Vagina (tissue), 2 donors: ENCODE measurements around the gene LASP1NB.
A peak's percentile ranks its signal among the peaks of the same experiment; 100 is the strongest.
"Not testable (repeated sequence)": the region's sequence is repeated elsewhere in the genome, so short reads cannot be mapped to it uniquely, and the experiment has no call there.

Experiments used
- DNase-seq, 2 donors: peaks; one replicate each; pipeline ENCODE4 v3.0.0-alpha.2; 2017; ENCODE audit errors: extremely low spot score in 2 of 2
- H3K27ac ChIP-seq: fragments of 200-600 bp; sonication (generic); one replicate; pipeline ENCODE4 v1.5.1; 2019
- H3K27me3 ChIP-seq: fragments of 200-600 bp; sonication (generic); one replicate; pipeline ENCODE4 v1.5.1; 2019
- H3K36me3 ChIP-seq, 2 donors: fragments of 200-600 bp; sonication (generic); one replicate each; pipeline ENCODE4 v1.5.1; 2017 to 2019
- H3K4me1 ChIP-seq: fragments of 200-600 bp; sonication (generic); one replicate; pipeline ENCODE4 v1.5.1; 2019
- H3K4me3 ChIP-seq, 2 donors: fragments of 200-600 bp; sonication (generic); 1 replicate in 1 of 2; 2 replicates in 1 of 2; pipeline ENCODE4 v1.5.1; 2016 to 2019
- H3K9me3 ChIP-seq: fragments of 200-600 bp; sonication (generic); one replicate; pipeline ENCODE4 v1.5.1; 2019
- CTCF ChIP-seq, 3 experiments: fragments of 450-650 bp in 2 of 3; fragments of 200-600 bp in 1 of 3; sonication (generic) in 1 of 3; IDR thresholded peaks; one replicate each; pipeline ENCODE4 v1.5.1; 2017 to 2019; ENCODE audit warnings: antibody characterized with exemption in 3 of 3, mild to moderate bottlenecking in 2 of 3, moderate library complexity in 2 of 3
- POLR2A ChIP-seq, 2 donors: fragments of 450-650 bp; IDR thresholded peaks; one replicate each; pipeline ENCODE4 v1.6.1; 2017; ENCODE audit warnings: antibody characterized with exemption in 2 of 2, mild to moderate bottlenecking in 2 of 2, moderate library complexity in 2 of 2
- POLR2AphosphoS5 ChIP-seq, 2 donors: sonication (generic); formaldehyde crosslinking; IDR thresholded peaks; one replicate each; pipeline ENCODE4 v1.9.0; 2017; ENCODE audit warnings: antibody characterized with exemption in 2 of 2, mild to moderate bottlenecking in 2 of 2, low read depth in 1 of 2; ENCODE audit not compliant: insufficient read depth in 1 of 2
- intact Hi-C: fragments of 100-400 bp; cut with DNase I; formaldehyde crosslinking; loops from one replicate; pipeline ENCODE4 v1.15.1; 2023

The LASP1NB gene

GRCh38 chr17:38907930-38908675 is 17.3 kb upstream of the LASP1NB start:
- H3K36me3 ChIP-seq = no peaks in the 10 kb centered on the region
- no peaks in the 10 kb centered on the region for H3K9me3 ChIP-seq
- H3K27me3 ChIP-seq = no peaks in the 10 kb centered on the region
- intact Hi-C loops = no loop called here
- no peak overlapping the region for H3K4me3 ChIP-seq
- H3K4me1 ChIP-seq = peaks cover 73% of the 10 kb centered on the region
- TF ChIP-seq POLR2AphosphoS5 (IDR thresholded peaks at IDR 0.05; ENCODE audit: insufficient read depth in 1 of 2, low read depth in 1 of 2) = no peak
- no peak for TF ChIP-seq CTCF (IDR thresholded peaks at IDR 0.05)
- no peak for TF ChIP-seq POLR2A (IDR thresholded peaks at IDR 0.05)
- no peak for DNase-seq
- peak overlapping the region; percentile 53 for H3K27ac ChIP-seq

GRCh38 chr17:38908676-38909181 is 16.7 kb upstream of the LASP1NB start:
- TF ChIP-seq POLR2A (IDR thresholded peaks at IDR 0.05) (no peak), CTCF (IDR thresholded peaks at IDR 0.05) (no peak), POLR2AphosphoS5 (IDR thresholded peaks at IDR 0.05; ENCODE audit: insufficient read depth in 1 of 2, low read depth in 1 of 2) (no peak)
- intact Hi-C loops = no loop called here
- no peaks in the 10 kb centered on the region for H3K36me3 ChIP-seq
- no peak for DNase-seq
- peak overlapping the region; percentile 53 for H3K27ac ChIP-seq
- H3K4me3 ChIP-seq = no peak overlapping the region
- H3K27me3 ChIP-seq = no peaks in the 10 kb centered on the region
- H3K9me3 ChIP-seq = no peaks in the 10 kb centered on the region
- H3K4me1 ChIP-seq = peaks cover 75% of the 10 kb centered on the region

GRCh38 chr17:38910325-38910724 is 15.1 kb upstream of the LASP1NB start:
- DNase-seq = peak in 1 of 2 donors; percentile 60
- intact Hi-C loops = no loop called here
- TF ChIP-seq POLR2A (IDR thresholded peaks at IDR 0.05) (no peak), POLR2AphosphoS5 (IDR thresholded peaks at IDR 0.05; ENCODE audit: insufficient read depth in 1 of 2, low read depth in 1 of 2) (no peak), CTCF (IDR thresholded peaks at IDR 0.05) (no peak)
- H3K4me3 ChIP-seq = no peak overlapping the region
- no peak overlapping the region for H3K27ac ChIP-seq
- H3K4me1 ChIP-seq = peaks cover 75% of the 10 kb centered on the region
- H3K9me3 ChIP-seq = no peaks in the 10 kb centered on the region
- peaks cover 0 to 12% of the 10 kb centered on the region in 2 donors for H3K36me3 ChIP-seq
- H3K27me3 ChIP-seq = no peaks in the 10 kb centered on the region

- H3K27ac ChIP-seq = no peak overlapping the region
- H3K4me1 ChIP-seq = peaks cover 68% of the 10 kb centered on the region
- H3K4me3 ChIP-seq = no peak overlapping the region
- intact Hi-C loops = no loop called here
- peak in 1 of 2 donors; percentile 62 for DNase-seq
- H3K27me3 ChIP-seq = no peaks in the 10 kb centered on the region
- peaks cover 0 to 21% of the 10 kb centered on the region in 2 donors for H3K36me3 ChIP-seq
- no peaks in the 10 kb centered on the region for H3K9me3 ChIP-seq
- TF ChIP-seq POLR2AphosphoS5 (IDR thresholded peaks at IDR 0.05; ENCODE audit: insufficient read depth in 1 of 2, low read depth in 1 of 2) = no peak
- TF ChIP-seq POLR2A (IDR thresholded peaks at IDR 0.05) = no peak
- TF ChIP-seq CTCF (IDR thresholded peaks at IDR 0.05) = no peak
Measured at GRCh38 chr17:38911081-38911730, 14.2 kb upstream of the LASP1NB start.

- peaks cover 63% of the 10 kb centered on the region for H3K4me1 ChIP-seq
- intact Hi-C loops, H3K27me3 ChIP-seq, H3K4me3 ChIP-seq, H3K9me3 ChIP-seq, DNase-seq: not testable (repeated sequence)
- H3K27ac ChIP-seq = peak overlapping the region; percentile 36
- H3K36me3 ChIP-seq = peaks cover 0 to 25% of the 10 kb centered on the region in 2 donors
Measured at GRCh38 chr17:38911731-38912081, 13.7 kb upstream of the LASP1NB start.
